Uterus (tissue), 2 donors: ENCODE results near the gene UBL3.

Experiments
- CTCF ChIP-seq, 4 experiments: fragments of 200-600 bp in 2 of 4; fragments of 450-650 bp in 2 of 4; sonication (generic) in 2 of 4; IDR thresholded peaks; one replicate each; pipeline ENCODE4 v1.5.1; 2016 to 2019; ENCODE audit warnings: antibody characterized with exemption in 4 of 4, mild to moderate bottlenecking in 2 of 4, moderate library complexity in 1 of 4
- POLR2A ChIP-seq, 2 donors: fragments of 450-650 bp; IDR thresholded peaks; one replicate each; pipeline ENCODE4 v1.6.1; 2016; ENCODE audit warnings: antibody characterized with exemption in 2 of 2, mild to moderate bottlenecking in 1 of 2, moderate library complexity in 1 of 2

GRCh38 chr13:29865934-29866333 lies 15.5 kb upstream of the UBL3 start:
- TF ChIP-seq CTCF (IDR thresholded peaks at IDR 0.05), result no peak
- no peak for TF ChIP-seq POLR2A (IDR thresholded peaks at IDR 0.05)
